DMS153 treated with DMSO at 0.1 percent for 48 hours (cell line): Measurements from ENCODE around the gene ACP4.
A peak's percentile ranks its signal among the peaks of the same experiment; 100 is the strongest.

Experiments
- DNase-seq: peaks from one replicate; lab custom pipeline; 2025; ENCODE audit not compliant: unreplicated experiment; lab: John Stamatoyannopoulos, UW

ACP4 gene

GRCh38 chr19:50820549-50821247, 30.5 kb downstream of the ACP4 start:
- DNase-seq = peak; percentile 14

GRCh38 chr19:50821248-50821612, 31.0 kb downstream of the ACP4 start:
- DNase-seq = no peak

GRCh38 chr19:50821622-50822021, 31.4 kb downstream of the ACP4 start:
- no peak for DNase-seq

GRCh38 chr19:50822661-50823208, 32.5 kb downstream of the ACP4 start:
- DNase-seq = no peak

GRCh38 chr19:50823389-50824042, 33.3 kb downstream of the ACP4 start, which contains the start of gene KLK1:
KLK1 (minus strand) TSS chr19:50823787; CDS start chr19:50823748, 39 bp downstream.
- no peak for DNase-seq

- DNase-seq = no peak
Measured at GRCh38 chr19:50826492-50827240, 36.5 kb downstream of the ACP4 start.

GRCh38 chr19:50827476-50827875, 37.3 kb downstream of the ACP4 start:
- DNase-seq = no peak

- no peak for DNase-seq
Measured at GRCh38 chr19:50829801-50830200, 39.6 kb downstream of the ACP4 start.

GRCh38 chr19:50830266-50831025, 40.2 kb downstream of the ACP4 start:
- no peak for DNase-seq

GRCh38 chr19:50831026-50831396, 40.8 kb downstream of the ACP4 start:
- DNase-seq = no peak

- no peak for DNase-seq
Measured at GRCh38 chr19:50832666-50833065, 42.5 kb downstream of the ACP4 start.

- no peak for DNase-seq
Measured at GRCh38 chr19:50833117-50833801, 43.0 kb downstream of the ACP4 start, which contains the start of gene KLK15. KLK15 (minus strand) TSS chr19:50833574; CDS start chr19:50831492, 2,082 bp downstream.

- no peak for DNase-seq
Measured at GRCh38 chr19:50833802-50834167, 43.6 kb downstream of the ACP4 start.

GRCh38 chr19:50835103-50835784, 45.0 kb downstream of the ACP4 start:
- DNase-seq = peak; percentile 41

- DNase-seq = peak; percentile 69
Measured at GRCh38 chr19:50835785-50836542, 45.7 kb downstream of the ACP4 start.

GRCh38 chr19:50836543-50837195, 46.5 kb downstream of the ACP4 start:
- no peak for DNase-seq

GRCh38 chr19:50837300-50837699, 47.1 kb downstream of the ACP4 start:
- peak; percentile 44 for DNase-seq

- no peak for DNase-seq
Measured at GRCh38 chr19:50838239-50838638, 48.0 kb downstream of the ACP4 start.
